HEK293 (cell line): ENCODE measurements around the gene SMIM30.
A peak's percentile ranks its signal among the peaks of the same experiment; 100 is the strongest.

Experiments
- ELK4 ChIP-seq: IDR thresholded peaks from 2 replicates; pipeline ENCODE4 v1.6.1; 2011; ENCODE audit warnings: mild to moderate bottlenecking, low read depth, low read length, borderline replicate concordance
- GLI2 ChIP-seq: fragments of 450-650 bp; formaldehyde crosslinking; IDR thresholded peaks from 2 replicates; pipeline ENCODE4; 2017; ENCODE audit warnings: missing biosample characterization, missing genetic modification characterization, low read depth, borderline replicate concordance
- KLF1 ChIP-seq: fragments of 450-650 bp; formaldehyde crosslinking; IDR thresholded peaks from 2 replicates; pipeline ENCODE4 v1.5.1; 2016; ENCODE audit warnings: missing biosample characterization, missing genetic modification characterization
- KLF16 ChIP-seq: fragments of 450-650 bp; formaldehyde crosslinking; IDR thresholded peaks from 2 replicates; pipeline ENCODE4 v1.5.1; 2017; ENCODE audit warnings: missing biosample characterization, missing genetic modification characterization
- KLF17 ChIP-seq: fragments of 450-650 bp; formaldehyde crosslinking; IDR thresholded peaks from 2 replicates; pipeline ENCODE4 v1.5.1; 2016; ENCODE audit warnings: missing biosample characterization, missing genetic modification characterization
- REPIN1 ChIP-seq: fragments of 450-650 bp; formaldehyde crosslinking; IDR thresholded peaks from 2 replicates; pipeline ENCODE4 v1.5.1; 2017; ENCODE audit warnings: missing biosample characterization, missing genetic modification characterization, low read depth
- REST ChIP-seq: fragments of 450-650 bp; formaldehyde crosslinking; IDR thresholded peaks from 2 replicates; pipeline ENCODE4 v1.5.1; 2016; ENCODE audit warnings: missing biosample characterization, missing genetic modification characterization
- SP3 ChIP-seq: fragments of 450-650 bp; formaldehyde crosslinking; IDR thresholded peaks from 2 replicates; pipeline ENCODE4 v1.5.1; 2016; ENCODE audit warnings: missing biosample characterization, missing genetic modification characterization
- TRIM28 ChIP-seq: IDR thresholded peaks from 2 replicates; pipeline ENCODE4 v1.6.1; 2011; ENCODE audit warnings: low read length, control low read depth, borderline replicate concordance
- TSHZ1 ChIP-seq: fragments of 450-650 bp; formaldehyde crosslinking; IDR thresholded peaks from 2 replicates; pipeline ENCODE4 v1.5.1; 2016; ENCODE audit warnings: missing biosample characterization, missing genetic modification characterization, borderline replicate concordance
- ZBTB21 ChIP-seq: fragments of 450-650 bp; formaldehyde crosslinking; IDR thresholded peaks from 2 replicates; pipeline ENCODE4 v1.5.1; 2017; ENCODE audit warnings: missing biosample characterization, missing genetic modification characterization
- ZBTB26 ChIP-seq: fragments of 450-650 bp; formaldehyde crosslinking; optimal IDR thresholded peaks from 2 replicates; pipeline ENCODE3; 2016; ENCODE audit warnings: missing biosample characterization, mild to moderate bottlenecking, missing genetic modification characterization
- ZEB2 ChIP-seq: fragments of 450-650 bp; formaldehyde crosslinking; IDR thresholded peaks from 2 replicates; pipeline ENCODE4 v1.5.1; 2016; ENCODE audit warnings: missing biosample characterization, missing genetic modification characterization
- ZNF10 ChIP-seq: fragments of 450-650 bp; formaldehyde crosslinking; IDR thresholded peaks from 2 replicates; pipeline ENCODE4 v1.5.1; 2017; ENCODE audit warnings: missing biosample characterization, missing genetic modification characterization
- ZNF148 ChIP-seq: fragments of 450-650 bp; formaldehyde crosslinking; IDR thresholded peaks from 2 replicates; pipeline ENCODE4 v1.5.0; 2017; ENCODE audit warnings: missing biosample characterization, missing genetic modification characterization, borderline replicate concordance
- ZNF311 ChIP-seq: fragments of 450-650 bp; formaldehyde crosslinking; IDR thresholded peaks from 2 replicates; pipeline ENCODE4 v1.5.1; 2017; ENCODE audit warnings: missing biosample characterization, missing genetic modification characterization, borderline replicate concordance
- ZNF350 ChIP-seq: fragments of 450-650 bp; formaldehyde crosslinking; IDR thresholded peaks from 2 replicates; pipeline ENCODE4 v1.5.0; 2017; ENCODE audit warnings: missing biosample characterization, mild to moderate bottlenecking, missing genetic modification characterization
- ZNF473 ChIP-seq: fragments of 450-650 bp; formaldehyde crosslinking; IDR thresholded peaks from 2 replicates; pipeline ENCODE4 v1.5.1; 2017; ENCODE audit warnings: missing biosample characterization, missing genetic modification characterization
- ZNF610 ChIP-seq: fragments of 450-650 bp; formaldehyde crosslinking; IDR thresholded peaks from 2 replicates; pipeline ENCODE4 v1.5.1; 2016; ENCODE audit warnings: missing biosample characterization, missing genetic modification characterization, borderline replicate concordance
- ZNF660 ChIP-seq: fragments of 450-650 bp; IDR thresholded peaks from 2 replicates; pipeline ENCODE4 v1.5.1; 2018; ENCODE audit warnings: missing biosample characterization, mild to moderate bottlenecking, missing genetic modification characterization
- ZNF704 ChIP-seq: fragments of 450-650 bp; formaldehyde crosslinking; IDR thresholded peaks from 2 replicates; pipeline ENCODE4 v1.5.1; 2016; ENCODE audit warnings: missing biosample characterization, missing genetic modification characterization
- ZNF792 ChIP-seq: fragments of 450-650 bp; formaldehyde crosslinking; IDR thresholded peaks from 2 replicates; pipeline ENCODE4 v1.5.1; 2016; ENCODE audit warnings: missing biosample characterization, missing genetic modification characterization
- ZSCAN16 ChIP-seq: fragments of 450-650 bp; formaldehyde crosslinking; IDR thresholded peaks from 2 replicates; pipeline ENCODE4 v1.5.1; 2016; ENCODE audit warnings: missing biosample characterization, missing genetic modification characterization
- ZSCAN30 ChIP-seq: fragments of 450-650 bp; IDR thresholded peaks from 2 replicates; pipeline ENCODE4 v1.5.1; 2018; ENCODE audit warnings: missing biosample characterization, mild to moderate bottlenecking, missing genetic modification characterization, moderate library complexity

The SMIM30 gene

GRCh38 chr7:113118074-113118959 lies at the start of gene SMIM30 (continued):
- no peak for TF ChIP-seq REST (tag by site-specific recombination)
- TF ChIP-seq ZNF311 (tag by site-specific recombination), result no peak
- TF ChIP-seq ZNF610 (tag by site-specific recombination), result no peak
- TF ChIP-seq ZSCAN30 (tag by site-specific recombination), result no peak
- no peak for TF ChIP-seq ELK4
- no peak for TF ChIP-seq ZBTB21
- no peak for TF ChIP-seq TRIM28
- TF ChIP-seq KLF16, result peak; percentile 35; the same call in 1 of the 2 replicates
- TF ChIP-seq KLF17 (tag by site-specific recombination), result peak; percentile 25; the same call in 1 of the 2 replicates
- peak; percentile 44; the same call in 1 of the 2 replicates for TF ChIP-seq ZNF660
- 0 out of 2 replicates have a peak, but pooled peaks have one; percentile 47 for TF ChIP-seq ZEB2 (tag by site-specific recombination)
- TF ChIP-seq ZNF350, result no peak
- TF ChIP-seq SP3 (tag by site-specific recombination), result peak; percentile 76
- TF ChIP-seq KLF1 (tag by site-specific recombination), result peak; percentile 71
- no peak for TF ChIP-seq ZNF10 (tag by site-specific recombination)
- no peak for TF ChIP-seq TSHZ1 (tag by site-specific recombination)
- no peak for TF ChIP-seq ZNF473 (tag by site-specific recombination)
- TF ChIP-seq REPIN1, result peak; percentile 62; the same call in 1 of the 2 replicates
- TF ChIP-seq ZNF148 (tag by site-specific recombination), result no peak
- TF ChIP-seq ZNF792 (tag by site-specific recombination), result no peak
- peak; percentile 89 for TF ChIP-seq ZBTB26 (tag by site-specific recombination)
- no peak for TF ChIP-seq GLI2 (tag by site-specific recombination)
- no peak for TF ChIP-seq ZNF704 (tag by site-specific recombination)
- no peak for TF ChIP-seq ZSCAN16 (tag by site-specific recombination)
